PFSK-1 (cell line): ENCODE results near the gene KCNJ6.

Source experiments
- TAF1 ChIP-seq: IDR thresholded peaks from 2 replicates; pipeline ENCODE4 v1.6.1; 2012; ENCODE audit warnings: low read length, control low read depth, borderline replicate concordance; ENCODE audit not compliant: insufficient read depth
- TF ChIP-seq, protein P1 (sequence below), 2 experiments: IDR thresholded peaks; 2 replicates each; pipeline versions ENCODE4 v1.6.1 to v1.8.0; 2011 to 2012; ENCODE audit warnings: low read depth in 2 of 2, low read length in 2 of 2, control low read depth in 1 of 2, inconsistent platforms in 1 of 2, mild to moderate bottlenecking in 1 of 2, moderate library complexity in 1 of 2; ENCODE audit not compliant: insufficient read depth in 1 of 2

DNA sequence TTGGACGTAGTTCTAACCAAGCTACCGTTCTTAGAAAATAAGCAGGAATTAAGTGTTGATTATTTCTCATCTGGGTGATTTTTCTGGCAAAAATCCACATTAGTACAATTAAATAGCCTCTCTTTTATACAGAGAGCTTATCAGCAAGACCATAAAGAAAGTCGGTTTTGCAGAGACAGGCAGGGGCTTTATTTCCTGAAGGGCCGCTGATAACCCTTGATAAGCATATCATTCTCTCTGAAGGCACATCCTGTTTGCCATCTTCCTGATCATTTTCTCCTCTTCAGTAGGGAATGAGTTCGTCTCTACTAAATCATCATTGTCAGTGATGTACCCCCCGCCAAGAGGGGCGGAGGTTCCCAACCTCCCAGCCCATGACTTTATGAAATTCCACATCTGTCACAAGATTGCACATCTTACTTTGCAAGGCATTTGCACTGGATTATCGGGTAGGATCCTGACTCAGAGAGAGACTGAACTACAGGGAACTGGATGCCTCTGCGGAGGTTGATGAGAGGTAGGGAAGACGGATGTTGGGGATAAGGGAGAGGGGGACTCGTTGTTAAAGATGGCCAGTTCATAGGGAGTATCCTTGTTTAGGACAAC lies 115.7 kb downstream of the KCNJ6 start:
- TF ChIP-seq, protein P1, sequence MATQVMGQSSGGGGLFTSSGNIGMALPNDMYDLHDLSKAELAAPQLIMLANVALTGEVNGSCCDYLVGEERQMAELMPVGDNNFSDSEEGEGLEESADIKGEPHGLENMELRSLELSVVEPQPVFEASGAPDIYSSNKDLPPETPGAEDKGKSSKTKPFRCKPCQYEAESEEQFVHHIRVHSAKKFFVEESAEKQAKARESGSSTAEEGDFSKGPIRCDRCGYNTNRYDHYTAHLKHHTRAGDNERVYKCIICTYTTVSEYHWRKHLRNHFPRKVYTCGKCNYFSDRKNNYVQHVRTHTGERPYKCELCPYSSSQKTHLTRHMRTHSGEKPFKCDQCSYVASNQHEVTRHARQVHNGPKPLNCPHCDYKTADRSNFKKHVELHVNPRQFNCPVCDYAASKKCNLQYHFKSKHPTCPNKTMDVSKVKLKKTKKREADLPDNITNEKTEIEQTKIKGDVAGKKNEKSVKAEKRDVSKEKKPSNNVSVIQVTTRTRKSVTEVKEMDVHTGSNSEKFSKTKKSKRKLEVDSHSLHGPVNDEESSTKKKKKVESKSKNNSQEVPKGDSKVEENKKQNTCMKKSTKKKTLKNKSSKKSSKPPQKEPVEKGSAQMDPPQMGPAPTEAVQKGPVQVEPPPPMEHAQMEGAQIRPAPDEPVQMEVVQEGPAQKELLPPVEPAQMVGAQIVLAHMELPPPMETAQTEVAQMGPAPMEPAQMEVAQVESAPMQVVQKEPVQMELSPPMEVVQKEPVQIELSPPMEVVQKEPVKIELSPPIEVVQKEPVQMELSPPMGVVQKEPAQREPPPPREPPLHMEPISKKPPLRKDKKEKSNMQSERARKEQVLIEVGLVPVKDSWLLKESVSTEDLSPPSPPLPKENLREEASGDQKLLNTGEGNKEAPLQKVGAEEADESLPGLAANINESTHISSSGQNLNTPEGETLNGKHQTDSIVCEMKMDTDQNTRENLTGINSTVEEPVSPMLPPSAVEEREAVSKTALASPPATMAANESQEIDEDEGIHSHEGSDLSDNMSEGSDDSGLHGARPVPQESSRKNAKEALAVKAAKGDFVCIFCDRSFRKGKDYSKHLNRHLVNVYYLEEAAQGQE (IDR thresholded peaks at IDR 0.05; ENCODE audit: insufficient read depth in 1 of 2, low read depth in 2 of 2, low read length in 2 of 2) = no peak
- no peak for TF ChIP-seq TAF1
